Ectodermal cell (in vitro differentiated cells): ENCODE results near the gene SENP7.
"Not testable (repeated sequence)": the region's sequence is repeated elsewhere in the genome, so short reads cannot be mapped to it uniquely, and the experiment has no call there.

Experiments used
- H3K27ac ChIP-seq: 2 replicates; pipeline ENCODE4 v1.7.0; 2013; ENCODE audit warnings: mild to moderate bottlenecking, low read depth, low read length; ENCODE audit not compliant: insufficient read depth, poor library complexity, severe bottlenecking
- H3K27me3 ChIP-seq: 2 replicates; pipeline ENCODE4 v1.7.0; 2013; ENCODE audit warnings: mild to moderate bottlenecking, low read length; ENCODE audit not compliant: insufficient read depth, control insufficient read depth, poor library complexity, severe bottlenecking
- H3K36me3 ChIP-seq: one replicate; pipeline ENCODE4 v1.7.0; 2013; ENCODE audit warnings: low read length; ENCODE audit not compliant: control insufficient read depth, insufficient read depth
- H3K4me1 ChIP-seq: one replicate; pipeline ENCODE4 v1.7.0; 2013; ENCODE audit warnings: low read length; ENCODE audit not compliant: control insufficient read depth, insufficient read depth
- H3K4me3 ChIP-seq: 2 replicates; pipeline ENCODE4 v1.7.0; 2013; ENCODE audit warnings: low read depth, low read length, control low read depth; ENCODE audit not compliant: insufficient read depth
- H3K9me3 ChIP-seq: 2 replicates; pipeline ENCODE4 v1.7.0; 2013; ENCODE audit warnings: mild to moderate bottlenecking, low read length, moderate library complexity; ENCODE audit not compliant: control insufficient read depth
- WGBS, 2 experiments: methylation state at CpG; one replicate each; pipeline ENCODE4 v1.1.7; 2013; ENCODE audit warnings: missing lambda C conversion rate in 2 of 2; 5-methylcytosine and 5-hydroxymethylcytosine counted together

Gene SENP7

DNA sequence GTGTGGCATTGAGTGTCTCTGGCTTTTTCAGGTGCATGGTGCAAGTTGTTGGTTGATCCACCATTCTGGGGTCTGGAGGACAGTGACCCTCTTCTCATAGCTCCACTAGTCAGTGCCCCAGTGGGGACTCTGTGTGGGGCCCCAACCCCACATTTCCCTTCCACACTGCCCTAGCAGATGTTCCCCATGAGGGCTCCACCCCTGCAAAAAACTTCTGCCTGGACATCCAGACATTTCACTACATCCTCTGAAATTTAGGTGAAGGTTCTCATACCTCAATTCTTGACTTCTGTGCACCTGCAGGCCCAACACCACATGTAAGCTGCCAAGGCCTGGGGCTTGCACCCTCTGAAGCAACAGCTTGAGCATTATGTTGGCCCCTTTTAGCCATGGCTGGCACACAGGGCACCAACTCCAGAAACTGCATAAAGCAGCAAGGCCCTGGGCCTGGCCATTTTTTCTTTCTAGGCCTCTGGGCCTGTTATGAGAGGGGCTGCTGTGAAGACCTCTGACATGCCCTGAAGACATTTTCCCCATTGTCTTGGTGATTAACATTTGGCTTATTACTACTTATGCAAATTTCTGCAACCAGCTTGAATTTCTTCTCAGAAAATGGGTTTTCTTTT is 204.8 kb downstream of the SENP7 start:
- not testable (repeated sequence) for H3K9me3 ChIP-seq, H3K27ac ChIP-seq, H3K36me3 ChIP-seq, H3K27me3 ChIP-seq, H3K4me1 ChIP-seq, H3K4me3 ChIP-seq

DNA sequence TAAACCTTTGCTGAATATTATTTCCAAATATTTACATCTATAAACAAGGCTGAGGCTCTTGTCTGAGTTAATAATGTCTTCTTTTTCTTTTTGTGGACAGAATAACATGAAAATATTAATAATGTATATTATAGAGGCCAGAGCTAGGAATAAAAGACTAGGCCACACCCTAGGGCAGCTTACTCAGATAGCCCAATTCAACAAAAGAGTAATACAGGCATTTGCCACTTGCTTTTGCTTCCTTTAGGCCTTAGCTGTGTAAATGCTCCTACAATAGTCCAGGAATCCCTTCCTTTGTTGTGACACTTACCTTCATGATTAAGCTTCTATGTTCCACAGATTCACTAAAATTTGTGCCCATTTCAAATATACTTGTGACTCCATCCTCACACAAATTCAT is 209.2 kb downstream of the SENP7 start:
- Histone ChIP-seq H3K4me3 (no peak overlapping the region), H3K4me1 (peaks cover 4% of the 10 kb centered on the region), H3K9me3 (no peaks in the 10 kb centered on the region), H3K27ac (no peak overlapping the region), H3K36me3 (no peaks in the 10 kb centered on the region), H3K27me3 (no peaks in the 10 kb centered on the region)

DNA sequence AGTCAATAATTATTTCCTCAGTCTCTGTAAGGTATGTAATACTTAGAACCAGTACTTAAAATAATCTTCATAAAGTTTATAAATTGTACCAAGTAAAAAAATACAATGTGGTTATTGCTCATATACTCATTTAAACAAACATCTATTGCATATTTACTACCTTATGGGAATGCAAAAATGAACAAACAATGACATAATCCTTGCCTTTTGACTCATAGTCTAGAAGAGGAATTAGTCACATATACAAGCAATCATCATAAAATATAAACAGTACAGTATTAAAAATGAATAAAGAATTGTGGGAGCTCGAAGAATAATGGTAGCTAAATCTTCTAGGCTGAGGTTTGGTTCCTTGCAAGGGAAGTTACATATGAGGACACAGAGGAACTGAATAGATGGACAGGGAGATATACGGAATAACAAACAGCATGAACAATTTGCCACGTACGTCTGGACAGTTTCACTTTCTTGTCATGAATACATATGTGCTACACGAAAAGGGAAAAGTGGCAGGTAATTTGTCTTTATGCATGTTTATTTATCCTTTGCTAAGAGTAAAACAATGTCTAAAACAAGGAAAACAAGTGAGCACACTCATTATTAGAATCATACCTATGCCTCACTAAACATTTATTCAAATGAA is 209.8 kb downstream of the SENP7 start:
- 84 to 87% methylated on average over 5 of the region's 5 CpGs for WGBS, 2 experiments
- no peak overlapping the region for H3K4me3 ChIP-seq
- H3K27me3 ChIP-seq, result no peaks in the 10 kb centered on the region
- H3K36me3 ChIP-seq, result no peaks in the 10 kb centered on the region
- H3K4me1 ChIP-seq, result peaks cover 4% of the 10 kb centered on the region
- H3K9me3 ChIP-seq, result no peaks in the 10 kb centered on the region
- no peak overlapping the region for H3K27ac ChIP-seq

DNA sequence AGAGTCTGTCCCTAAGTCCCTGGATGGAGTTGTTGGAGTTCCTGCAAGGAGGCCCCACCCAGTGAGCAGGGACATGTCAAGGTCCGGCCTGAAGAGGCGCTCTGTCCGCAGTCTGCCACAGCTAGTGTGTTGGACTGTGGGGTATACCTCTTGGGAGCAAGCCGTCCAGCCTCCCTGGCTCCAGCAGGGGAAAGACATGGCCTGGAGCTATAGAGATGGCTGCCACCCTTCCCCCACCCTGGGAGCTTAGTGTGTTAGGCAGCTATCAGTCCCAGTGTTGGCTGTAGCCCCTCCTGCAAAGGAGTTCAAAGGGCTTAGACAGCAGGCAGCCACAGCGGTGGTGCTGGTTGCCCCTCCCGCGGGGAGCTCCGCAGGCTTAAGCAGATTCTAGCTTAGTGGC is 212.9 kb downstream of the SENP7 start:
- no peaks in the 10 kb centered on the region for H3K36me3 ChIP-seq
- 74 to 79% methylated on average over 8 of the region's 8 CpGs for WGBS, 2 experiments
- H3K27me3 ChIP-seq, result no peaks in the 10 kb centered on the region
- no peak overlapping the region for H3K27ac ChIP-seq
- no peaks in the 10 kb centered on the region for H3K9me3 ChIP-seq
- peaks cover 4% of the 10 kb centered on the region for H3K4me1 ChIP-seq
- no peak overlapping the region for H3K4me3 ChIP-seq

DNA sequence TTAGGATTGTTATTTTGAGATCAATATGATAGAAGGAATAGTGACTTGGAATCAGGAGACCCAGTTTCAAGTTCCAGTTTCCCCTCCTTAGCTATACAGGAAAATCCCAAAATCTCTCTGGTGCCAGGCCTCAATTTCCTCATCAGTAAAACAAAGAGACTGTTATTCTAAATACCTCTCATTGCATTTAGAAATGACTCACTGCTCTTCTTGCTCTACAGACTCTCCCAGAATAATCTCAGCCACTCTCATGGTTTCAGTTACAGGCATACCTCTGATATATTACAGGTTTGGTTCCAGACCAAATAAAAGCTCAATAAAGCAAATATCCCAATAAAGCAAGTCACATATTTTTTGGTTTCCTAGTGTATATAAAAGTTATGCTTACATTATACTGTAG is 221.0 kb downstream of the SENP7 start:
- no peaks in the 10 kb centered on the region for H3K9me3 ChIP-seq
- no peak overlapping the region for H3K4me3 ChIP-seq
- H3K36me3 ChIP-seq, result no peaks in the 10 kb centered on the region
- H3K27ac ChIP-seq, result no peak overlapping the region
- H3K4me1 ChIP-seq, result no peaks in the 10 kb centered on the region
- no peaks in the 10 kb centered on the region for H3K27me3 ChIP-seq

DNA sequence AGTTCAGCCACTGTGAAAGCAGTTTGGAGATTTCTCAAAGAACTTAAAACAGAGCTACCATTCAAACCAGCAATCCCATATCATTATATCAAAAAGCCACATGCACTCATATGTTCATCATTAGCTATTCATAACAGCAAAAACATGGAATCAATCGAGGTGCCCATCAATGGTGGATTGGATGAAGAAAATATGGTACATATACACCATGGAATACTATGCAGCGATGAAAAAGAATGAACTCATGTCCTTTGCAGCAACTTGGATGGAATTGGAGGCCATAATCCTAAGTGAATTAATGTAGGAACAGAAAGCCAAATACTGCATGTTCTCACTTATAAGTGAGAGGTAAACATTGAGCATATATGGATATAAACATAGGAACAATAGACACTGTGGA is 224.7 kb downstream of the SENP7 start:
- Histone ChIP-seq H3K27ac (no peak overlapping the region), H3K9me3 (no peaks in the 10 kb centered on the region), H3K4me1 (no peaks in the 10 kb centered on the region), H3K36me3 (no peaks in the 10 kb centered on the region), H3K27me3 (no peaks in the 10 kb centered on the region), H3K4me3 (no peak overlapping the region)
- WGBS, 2 experiments, result 86 to 92% methylated on average over 1 to 2 of the region's 2 CpGs

DNA sequence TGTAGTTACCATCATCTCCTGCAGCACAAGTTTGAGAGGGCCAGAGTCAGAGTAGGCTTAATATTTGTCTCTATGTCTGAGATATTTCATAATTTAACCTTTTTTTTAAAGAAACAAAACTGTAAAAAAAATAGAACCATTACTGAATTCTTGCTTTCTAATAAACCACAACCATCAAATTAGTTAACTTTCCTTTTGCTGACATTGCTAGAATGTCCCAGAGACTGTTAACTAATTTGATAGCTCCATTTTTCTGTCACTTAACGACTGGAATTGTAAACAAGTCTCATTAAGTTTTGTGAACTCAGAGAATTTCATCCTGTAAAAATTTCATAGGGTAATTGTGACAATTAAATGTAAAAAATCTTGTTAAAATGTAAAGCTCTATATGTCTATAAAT is 228.3 kb downstream of the SENP7 start:
- Histone ChIP-seq H3K9me3 (no peaks in the 10 kb centered on the region), H3K36me3 (no peaks in the 10 kb centered on the region), H3K27me3 (no peaks in the 10 kb centered on the region), H3K4me1 (peaks cover 3% of the 10 kb centered on the region), H3K27ac (no peak overlapping the region), H3K4me3 (no peak overlapping the region)
- WGBS, 2 experiments, result 86 to 100% methylated on average over 1 of the region's 1 CpG

DNA sequence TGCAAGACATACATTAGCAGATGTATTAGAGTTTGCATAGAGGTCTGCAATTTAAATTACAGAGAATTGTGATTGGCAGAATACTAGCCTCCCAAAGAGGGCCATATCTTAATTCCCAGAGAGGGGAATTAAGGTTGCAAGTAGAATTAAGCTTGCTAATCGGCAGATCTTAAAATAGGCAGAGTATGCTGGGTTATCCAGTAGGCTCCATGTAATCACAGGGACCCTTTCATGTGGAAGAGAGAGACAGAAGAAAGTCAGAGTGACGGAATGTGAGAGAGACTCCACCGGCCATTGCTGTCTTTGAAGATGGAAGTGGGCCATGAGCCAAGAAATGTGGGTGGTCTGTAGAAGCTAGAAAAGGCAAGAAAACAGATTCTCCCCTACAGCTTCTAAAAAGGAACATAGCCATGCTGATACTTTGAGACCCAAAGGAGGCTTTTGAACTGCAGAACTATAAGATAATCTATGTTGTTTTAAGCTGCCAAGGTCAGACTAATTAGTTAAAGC is 231.4 kb downstream of the SENP7 start:
- WGBS, 2 experiments, result 78 to 85% methylated on average over 3 of the region's 3 CpGs
- Histone ChIP-seq H3K4me1 (peaks cover 6% of the 10 kb centered on the region), H3K27me3 (no peaks in the 10 kb centered on the region), H3K9me3 (no peaks in the 10 kb centered on the region), H3K27ac (no peak overlapping the region), H3K36me3 (no peaks in the 10 kb centered on the region), H3K4me3 (no peak overlapping the region)

DNA sequence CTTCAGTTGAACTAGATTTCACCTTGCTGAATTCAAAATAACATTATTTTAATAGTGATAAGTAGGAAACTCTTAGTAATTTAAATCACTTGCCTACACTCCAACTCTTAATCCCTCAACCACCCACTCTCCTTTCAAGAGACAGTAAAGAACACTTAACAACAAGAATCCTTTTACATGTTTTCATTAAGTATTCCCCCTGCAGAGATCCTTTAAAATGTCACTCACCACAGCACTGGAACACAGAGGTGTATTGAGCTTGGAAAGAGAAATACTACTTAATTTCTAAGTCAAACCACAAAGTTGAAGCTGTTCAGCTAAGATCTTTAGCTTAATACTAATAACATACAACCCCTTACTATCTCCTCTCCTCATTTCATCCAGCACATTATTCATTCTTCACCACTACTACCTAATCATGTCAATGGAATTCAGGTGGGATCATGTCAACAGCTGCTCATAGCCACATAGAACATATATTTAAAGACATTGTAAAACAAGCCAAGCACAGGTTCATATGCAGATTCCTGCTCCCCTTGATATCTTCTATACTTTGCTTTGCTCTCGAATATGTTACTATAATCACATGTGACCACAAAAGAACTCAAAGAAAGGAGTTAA is 233.1 kb downstream of the SENP7 start:
- Histone ChIP-seq H3K4me1 (peaks cover 6% of the 10 kb centered on the region), H3K27ac (no peak overlapping the region), H3K9me3 (no peaks in the 10 kb centered on the region), H3K4me3 (no peak overlapping the region), H3K36me3 (no peaks in the 10 kb centered on the region), H3K27me3 (peaks cover 3% of the 10 kb centered on the region)
- 60 to 93% methylated on average over 1 of the region's 1 CpG for WGBS, 2 experiments

DNA sequence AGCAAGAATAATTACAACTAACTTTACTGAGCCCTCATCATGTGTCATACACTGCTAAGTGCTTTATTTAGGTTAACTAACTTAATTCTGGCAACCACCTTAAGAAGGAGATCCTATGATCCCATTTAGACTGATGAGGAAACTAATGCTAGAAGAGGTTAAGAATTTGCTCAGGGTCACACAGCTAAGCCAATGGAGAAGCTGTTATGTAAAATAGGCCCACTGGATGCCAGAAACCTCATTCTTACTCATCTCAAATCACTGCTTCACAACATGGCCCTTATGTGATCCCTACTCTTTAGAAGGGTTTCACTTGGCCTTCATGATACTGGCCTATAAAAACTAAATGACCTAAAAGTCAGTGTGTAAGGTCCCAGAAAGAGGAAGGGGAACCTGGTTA is 233.8 kb downstream of the SENP7 start:
- peaks cover 3% of the 10 kb centered on the region for H3K27me3 ChIP-seq
- peaks cover 6% of the 10 kb centered on the region for H3K4me1 ChIP-seq
- no peaks in the 10 kb centered on the region for H3K9me3 ChIP-seq
- no peak overlapping the region for H3K4me3 ChIP-seq
- H3K27ac ChIP-seq, result no peak overlapping the region
- no peaks in the 10 kb centered on the region for H3K36me3 ChIP-seq
